ENCODE measurements around the gene OPN1MW2. TPM values are rescaled to one million over a fixed set of nuclear protein-coding genes. Genes with fewer than 3 reads are reported as not detected.
"Not testable (repeated sequence)": the region's sequence is repeated elsewhere in the genome, so short reads cannot be mapped to it uniquely, and the experiment has no call there.

Gene OPN1MW2
- total RNA-seq, 1 experiment from 2014 or later, result not detected

GRCh38 chrX:154269245-154269644 is 49.7 kb downstream of the OPN1MW2 start:
- not testable (repeated sequence) for DNase-seq (ENCODE audit: low spot score)

Other genes with a start within 250 kb of the OPN1MW2 start
- gene HCFC1, start 247.9 kb upstream of the OPN1MW2 start, total RNA-seq (2014; rRNA removed; shearing (Covaris generic)), result 40.8 and 41.7 TPM in 2 replicates
- gene TMEM187, start 247.0 kb upstream of the OPN1MW2 start, total RNA-seq (2014; rRNA removed; shearing (Covaris generic)), result 8.6 and 9.6 TPM in 2 replicates
- gene IRAK1, start 199.9 kb upstream of the OPN1MW2 start, total RNA-seq (2014; rRNA removed; shearing (Covaris generic)), result 192 and 220 TPM in 2 replicates
- gene MECP2, start 122.0 kb upstream of the OPN1MW2 start, total RNA-seq (2014; rRNA removed; shearing (Covaris generic)), result 35.1 and 48.3 TPM in 2 replicates
- gene OPN1LW, start 75.5 kb upstream of the OPN1MW2 start, total RNA-seq (2014; rRNA removed; shearing (Covaris generic)), result not detected in 2 replicates
- gene OPN1MW, start 37.2 kb upstream of the OPN1MW2 start, total RNA-seq (2014; rRNA removed; shearing (Covaris generic)), result not detected in 2 replicates
- gene OPN1MW3, start 37.8 kb downstream of the OPN1MW2 start, total RNA-seq (2014; rRNA removed; shearing (Covaris generic)), result not detected in 2 replicates
- not detected in 2 replicates for gene TEX28, start 75.4 kb downstream of the OPN1MW2 start, total RNA-seq (2014; rRNA removed; shearing (Covaris generic))
- not detected in 2 replicates for gene TKTL1, start 76.0 kb downstream of the OPN1MW2 start, total RNA-seq (2014; rRNA removed; shearing (Covaris generic))
- 2,064 and 2,561 TPM in 2 replicates for gene FLNA, start 154.9 kb downstream of the OPN1MW2 start, total RNA-seq (2014; rRNA removed; shearing (Covaris generic))
- gene EMD, start 159.5 kb downstream of the OPN1MW2 start, total RNA-seq (2014; rRNA removed; shearing (Covaris generic)), result 73.1 and 82.0 TPM in 2 replicates
- 2,649 and 4,739 TPM in 2 replicates for gene RPL10, start 178.6 kb downstream of the OPN1MW2 start, total RNA-seq (2014; rRNA removed; shearing (Covaris generic))
- 65.3 and 70.8 TPM in 2 replicates for gene DNASE1L1, start 189.5 kb downstream of the OPN1MW2 start, total RNA-seq (2014; rRNA removed; shearing (Covaris generic))
- gene TAFAZZIN, start 191.8 kb downstream of the OPN1MW2 start, total RNA-seq (2014; rRNA removed; shearing (Covaris generic)), result 29.8 and 43.7 TPM in 2 replicates
- gene ATP6AP1, start 208.9 kb downstream of the OPN1MW2 start, total RNA-seq (2014; rRNA removed; shearing (Covaris generic)), result 132 and 137 TPM in 2 replicates
- gene GDI1, start 217.4 kb downstream of the OPN1MW2 start, total RNA-seq (2014; rRNA removed; shearing (Covaris generic)), result 143 and 229 TPM in 2 replicates
- 110 and 137 TPM in 2 replicates for gene FAM50A, start 224.4 kb downstream of the OPN1MW2 start, total RNA-seq (2014; rRNA removed; shearing (Covaris generic))
- 9.7 and 14.3 TPM in 2 replicates for gene PLXNA3, start 238.5 kb downstream of the OPN1MW2 start, total RNA-seq (2014; rRNA removed; shearing (Covaris generic))

Measured in A172 (cell line).